Endothelial cell of hepatic sinusoid (primary cell): ENCODE results near the gene EEF1A2.
"Not testable (repeated sequence)": the region's sequence is repeated elsewhere in the genome, so short reads cannot be mapped to it uniquely, and the experiment has no call there.

Experiments used
- in situ Hi-C: cut with HindIII; loops from 2 replicates; pipeline ENCODE4 v1.10.0; 2017; ENCODE audit warnings: low sequenced_read_pairs

Gene EEF1A2

GRCh38 chr20:63522091-63522868 is 23.4 kb upstream of the EEF1A2 start:
- in situ Hi-C loops: no loop called here

GRCh38 chr20:63521602-63522001 is 22.7 kb upstream of the EEF1A2 start:
- in situ Hi-C loops: no loop called here

DNA sequence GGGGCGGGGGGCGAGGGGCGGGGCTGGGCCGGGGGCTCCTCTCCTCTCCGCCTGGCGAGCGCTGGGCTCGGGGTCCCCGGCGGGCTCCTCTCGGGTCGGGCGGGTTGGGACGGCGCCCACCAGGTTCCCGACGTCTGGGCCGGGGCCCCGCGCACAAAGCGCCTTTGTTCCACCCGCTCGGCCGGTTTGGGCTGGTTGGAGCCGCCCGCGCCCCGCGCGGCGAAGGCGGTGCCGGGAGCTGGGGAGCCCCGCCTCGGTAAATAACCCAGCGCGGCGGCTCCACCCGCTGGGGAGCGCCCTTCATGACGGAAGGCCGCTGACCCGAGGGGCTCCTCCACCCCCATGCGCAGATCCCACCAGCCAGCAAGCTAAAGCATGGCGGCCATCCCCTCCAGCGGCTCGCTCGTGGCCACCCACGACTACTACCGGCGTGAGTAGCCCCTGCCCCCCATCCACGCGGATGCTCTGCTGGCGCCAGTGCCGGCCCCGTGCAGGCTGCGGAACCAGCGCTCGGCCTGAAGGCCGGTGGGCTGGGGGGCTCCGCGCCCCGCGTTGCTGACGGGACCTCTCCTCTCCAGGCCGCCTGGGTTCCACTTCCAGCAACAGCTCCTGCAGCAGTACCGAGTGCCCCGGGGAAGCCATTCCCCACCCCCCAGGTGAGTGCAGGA is 22.2 kb upstream of the EEF1A2 start:
- in situ Hi-C loops: no loop called here

DNA sequence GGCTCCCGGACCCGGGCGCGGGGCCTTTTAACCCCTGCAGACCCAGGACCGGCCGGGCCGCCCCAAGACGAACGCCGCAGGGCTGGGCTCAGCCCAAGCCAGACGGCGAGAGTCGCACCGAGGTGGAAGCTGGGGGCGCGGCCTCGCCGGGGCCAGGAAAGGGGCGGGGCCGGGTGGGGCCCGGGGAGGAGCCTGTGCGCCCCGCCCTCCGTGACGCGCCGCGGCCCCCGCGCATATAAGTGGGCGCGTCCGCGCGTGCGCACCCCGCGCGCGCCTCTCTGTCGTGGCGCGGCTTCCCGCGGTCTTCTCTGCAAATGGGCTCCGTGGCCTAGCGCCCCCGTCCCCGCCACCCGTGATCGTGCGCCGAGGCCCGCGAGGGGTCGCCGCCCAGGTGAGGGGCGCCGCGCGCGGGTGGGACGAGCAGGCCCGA is 21.6 kb upstream of the EEF1A2 start, which contains the start of gene PPDPF:
PPDPF (plus strand) TSS at position 262 of the 430 bp plus-strand sequence. CDS start 544 bp downstream, outside the sequence.
- in situ Hi-C loops: no loop called here

GRCh38 chr20:63519668-63520503 is 21.0 kb upstream of the EEF1A2 start:
- in situ Hi-C loops: no loop called here

DNA sequence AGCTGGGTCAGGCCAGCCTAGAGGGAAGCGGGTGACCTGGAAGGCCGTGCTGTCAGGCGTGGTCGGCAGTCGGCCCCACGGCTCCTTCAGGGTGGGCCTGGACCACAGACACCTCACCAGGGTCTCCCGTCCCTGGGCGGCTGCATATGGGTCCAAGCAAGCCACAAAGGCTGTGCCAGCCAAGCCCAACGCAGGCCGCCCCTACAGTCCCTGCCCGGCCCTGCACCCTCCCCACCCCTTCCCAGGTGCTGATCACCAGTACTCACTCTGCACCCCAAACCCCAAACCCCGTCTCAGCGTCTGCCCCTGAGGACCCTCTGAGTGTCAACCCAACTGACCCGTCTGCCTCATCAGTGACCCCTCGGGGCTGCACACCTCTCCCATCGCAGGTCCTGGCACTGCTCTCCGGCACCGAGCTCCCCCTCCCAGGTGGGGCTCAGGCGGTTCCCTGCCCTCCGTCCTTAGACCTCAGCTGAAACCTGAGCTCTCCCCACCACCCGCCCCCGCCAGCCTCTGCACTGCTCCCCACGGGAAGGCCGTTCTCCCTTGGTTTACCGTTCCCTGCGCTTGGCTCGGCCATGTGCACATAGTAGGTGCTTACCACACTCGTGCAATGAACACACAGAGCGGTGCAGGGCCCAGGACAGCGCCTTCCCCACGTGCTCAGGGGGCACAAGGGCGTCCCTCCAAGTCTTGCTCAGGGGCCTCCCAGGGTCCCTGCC is 20.2 kb upstream of the EEF1A2 start:
- in situ Hi-C loops: no loop called here

DNA sequence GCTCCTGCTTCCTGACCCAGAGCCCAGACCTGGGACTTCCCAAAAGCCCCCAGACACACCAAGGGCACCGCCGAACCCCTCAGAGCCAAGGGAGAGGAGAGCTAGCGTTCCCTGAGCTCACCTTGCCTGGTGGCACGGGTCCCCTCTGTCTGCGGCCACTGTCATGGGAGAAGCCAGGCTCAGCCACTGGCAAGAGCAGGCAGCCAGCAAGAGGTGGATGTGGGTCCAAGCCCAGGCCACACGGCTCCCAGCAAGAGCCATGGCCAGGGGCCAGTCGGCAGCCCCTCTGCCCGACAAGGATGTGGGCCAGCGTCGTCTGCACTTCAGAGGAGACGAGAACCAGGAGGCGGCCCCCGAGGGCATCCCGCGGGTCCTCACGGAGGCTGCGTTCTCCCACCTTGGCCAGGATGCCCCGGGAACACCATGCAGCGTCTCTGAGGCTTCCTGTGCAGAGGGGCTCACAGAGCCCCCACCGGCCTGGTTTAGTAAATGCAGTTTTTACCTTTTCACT is 19.5 kb upstream of the EEF1A2 start:
- in situ Hi-C loops: no loop called here

GRCh38 chr20:63517376-63518309 is 18.8 kb upstream of the EEF1A2 start:
- in situ Hi-C loops: no loop called here

DNA sequence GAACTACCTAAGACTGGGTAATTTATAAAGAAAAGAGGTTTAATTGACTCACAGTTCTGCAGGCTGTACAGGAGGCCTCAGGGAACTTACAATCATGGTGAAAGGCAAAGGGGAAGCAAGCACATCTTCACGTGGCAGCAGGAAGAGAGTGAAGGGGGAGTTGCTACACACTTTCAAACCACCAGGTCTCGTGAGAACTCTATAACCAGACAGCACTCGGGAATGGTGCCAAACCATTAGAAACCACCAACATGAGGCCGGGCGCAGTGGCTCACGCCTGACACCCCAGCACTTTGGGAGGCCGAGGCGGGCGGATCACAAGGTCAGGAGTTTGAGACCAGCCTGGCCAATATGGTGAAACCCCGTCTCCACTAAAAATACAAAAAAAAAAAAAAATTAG is 15.6 kb upstream of the EEF1A2 start:
- in situ Hi-C loops: not testable (repeated sequence)

GRCh38 chr20:63513207-63513606 is 14.3 kb upstream of the EEF1A2 start:
- in situ Hi-C loops: no loop called here

DNA sequence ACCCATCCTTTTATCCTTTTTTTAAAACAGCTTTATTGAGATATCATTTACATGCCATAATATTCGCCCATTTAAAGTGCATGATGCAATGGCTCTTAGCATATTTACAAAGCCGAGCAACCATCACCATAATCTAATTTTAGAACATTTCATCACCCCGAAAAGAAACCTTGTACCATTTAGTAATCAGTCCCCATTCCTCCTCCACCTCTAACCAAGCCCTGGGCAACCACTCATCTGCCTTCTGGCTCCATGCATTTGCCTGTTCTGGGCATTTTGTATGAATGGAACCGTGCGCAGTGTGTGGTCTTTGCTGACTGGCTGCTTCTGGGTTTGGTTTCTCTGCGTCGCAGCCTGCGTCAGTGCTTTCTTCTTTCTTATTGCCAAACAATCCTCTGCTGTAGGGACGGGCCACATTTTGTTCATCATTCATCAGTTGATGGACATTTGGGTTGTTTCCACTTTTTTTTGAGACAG is 10.2 kb upstream of the EEF1A2 start:
- in situ Hi-C loops: no loop called here

DNA sequence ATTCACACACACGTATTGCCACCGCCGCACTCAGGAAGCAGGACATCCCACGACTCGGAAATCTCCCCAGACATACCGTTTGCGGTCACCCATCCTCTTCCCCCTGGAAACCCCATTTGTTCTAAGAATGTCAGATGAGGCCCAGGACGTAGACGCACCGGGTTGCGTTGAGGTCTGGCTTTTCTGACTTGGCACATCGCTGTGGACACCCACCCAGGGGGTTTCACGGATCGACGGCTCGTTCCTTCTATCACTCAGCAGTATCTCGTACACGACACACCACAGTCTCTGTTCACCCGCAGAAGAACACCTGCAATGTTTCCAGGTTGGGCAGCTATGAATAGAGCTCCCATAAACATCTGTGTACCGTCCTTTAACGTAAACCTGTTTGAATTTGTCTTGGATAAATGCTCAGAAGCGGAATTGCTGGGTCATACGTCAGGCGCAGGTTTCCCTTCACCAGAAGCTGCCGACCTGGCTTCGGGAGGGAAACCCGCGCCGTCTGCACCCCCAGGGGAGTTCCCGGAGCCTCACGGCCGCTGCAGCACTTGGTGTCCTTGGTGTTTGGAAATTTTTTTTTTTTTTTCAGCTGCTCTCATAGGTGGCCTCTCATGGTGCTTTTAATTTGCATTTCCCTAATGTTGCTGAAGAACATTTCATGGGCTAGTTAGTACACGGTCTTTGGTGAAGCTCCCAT is 9.3 kb upstream of the EEF1A2 start:
- in situ Hi-C loops: no loop called here

DNA sequence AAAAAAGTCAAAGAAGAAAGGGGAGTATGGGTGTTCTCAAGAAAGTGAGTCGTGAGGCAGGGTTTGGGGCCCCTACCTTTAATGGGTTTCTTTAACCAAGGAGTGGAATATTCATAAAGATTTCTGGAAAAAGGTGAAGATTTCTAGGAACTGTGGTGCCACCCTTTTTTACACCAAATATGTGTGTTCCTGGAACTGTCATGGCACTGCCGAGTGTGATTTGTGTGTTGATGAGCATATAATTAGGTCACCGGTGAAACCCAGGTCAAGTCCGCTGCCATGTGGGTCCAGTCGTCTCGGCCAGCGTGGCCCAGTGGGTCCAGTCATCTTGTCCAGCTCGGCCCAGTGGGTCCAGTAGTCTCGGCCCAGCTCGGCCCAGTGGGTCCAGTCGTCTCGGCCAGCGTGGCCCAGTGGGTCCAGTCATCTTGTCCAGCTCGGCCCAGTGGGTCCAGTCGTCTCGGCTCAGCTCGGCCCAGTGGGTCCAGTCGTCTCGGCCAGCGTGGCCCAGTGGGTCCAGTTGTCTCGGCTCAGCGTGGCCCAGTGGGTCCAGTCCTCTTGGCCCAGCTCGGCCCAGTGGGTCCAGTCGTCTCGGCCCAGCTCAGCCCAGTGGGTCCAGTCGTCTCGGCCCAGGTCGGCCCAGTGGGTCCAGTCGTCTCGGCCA is 8.3 kb upstream of the EEF1A2 start:
- in situ Hi-C loops: no loop called here

DNA sequence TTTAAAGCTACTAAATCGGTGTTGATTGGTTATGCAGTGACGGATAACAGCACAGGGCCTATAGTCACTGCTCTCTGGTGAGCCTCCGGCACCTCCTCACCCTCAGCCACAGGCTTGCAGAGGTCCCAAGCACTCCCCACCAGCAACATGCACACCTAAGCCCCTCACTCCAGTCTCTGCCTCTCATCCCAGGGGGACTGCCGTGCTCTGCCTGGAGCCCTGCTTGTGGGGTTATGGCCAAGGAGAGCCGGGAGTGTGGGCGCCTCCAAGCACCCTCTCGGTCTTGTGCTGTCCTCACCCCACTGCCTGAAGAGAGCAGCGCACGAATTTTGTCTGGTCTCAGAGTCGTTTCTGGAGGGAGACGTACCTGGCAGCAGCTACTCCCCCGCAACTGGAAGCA is 6.8 kb upstream of the EEF1A2 start:
- in situ Hi-C loops: no loop called here

- in situ Hi-C loops: no loop called here
Observed at GRCh38 chr20:63505281-63505680, 6.4 kb upstream of the EEF1A2 start.

DNA sequence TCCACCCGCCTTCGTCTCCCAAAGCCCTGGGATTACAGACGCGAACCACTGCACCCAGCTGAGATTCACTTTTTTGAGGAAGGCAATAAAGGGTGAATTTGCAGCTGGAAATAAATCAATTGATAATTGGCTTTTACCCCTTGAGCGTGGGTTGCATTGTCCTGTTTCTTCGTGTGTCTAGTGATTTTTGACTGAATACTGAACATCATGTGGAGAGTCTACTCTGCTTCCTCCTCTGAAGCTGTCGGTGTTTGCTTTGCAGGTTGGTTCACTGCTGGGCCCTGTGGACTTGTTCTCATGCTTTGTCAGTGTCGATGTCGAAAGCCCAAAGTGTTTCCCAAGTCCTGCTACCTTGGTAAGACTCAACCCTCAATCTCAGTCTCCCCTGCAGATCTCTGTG is 5.8 kb upstream of the EEF1A2 start:
- in situ Hi-C loops: no loop called here

GRCh38 chr20:63503524-63503923 is 4.6 kb upstream of the EEF1A2 start:
- in situ Hi-C loops: no loop called here

DNA sequence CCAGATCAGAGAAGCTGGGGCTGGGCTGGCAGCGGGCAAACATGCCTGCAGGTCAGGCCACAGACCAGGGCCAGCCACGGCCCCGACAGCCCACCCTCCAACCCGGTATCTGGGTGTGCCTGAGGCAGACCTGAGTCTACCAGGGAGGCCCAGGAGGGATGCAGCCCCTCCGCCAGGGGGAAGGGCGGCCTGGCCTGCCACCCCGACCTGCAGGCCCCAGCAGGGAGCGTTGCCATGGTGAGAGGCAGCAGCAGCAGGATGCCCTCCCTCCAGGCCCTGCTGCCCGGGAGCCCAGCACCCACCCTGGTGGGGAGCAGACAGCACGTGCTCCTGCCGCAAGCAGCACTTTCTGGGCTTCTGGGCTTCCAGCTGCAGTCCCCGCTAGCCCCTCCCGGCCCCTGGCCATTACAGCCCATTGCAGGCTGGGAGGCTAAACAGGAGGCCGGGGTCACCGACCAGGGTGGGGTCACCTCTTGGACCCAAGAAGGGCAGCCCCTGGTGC is 3.8 kb upstream of the EEF1A2 start:
- in situ Hi-C loops: no loop called here
